B cell (primary cell): ENCODE results near the gene TTLL10. TPM values are rescaled to one million over a fixed set of nuclear protein-coding genes. Genes with fewer than 3 reads are reported as not detected.
A peak's percentile ranks its signal among the peaks of the same experiment; 100 is the strongest.

Source experiments
- ATAC-seq: fragments of 200-7000 bp; cut with Tn5 transposase; one replicate; pipeline ENCODE4 v1.10.0; 2021; ENCODE audit warnings: low read depth, mild to moderate bottlenecking, moderate number of reproducible peaks, moderate library complexity
- CTCF ChIA-PET: fragments of 350-600 bp; sonication (Branson Sonifier 250); formaldehyde crosslinking; loops from one replicate; lab custom pipeline; 2021; ENCODE audit warnings: antibody characterized with exemption, inconsistent platforms; lab: Charles Lee
- POLR2A ChIA-PET: fragments of 350-600 bp; sonication (Branson Sonifier 250); formaldehyde crosslinking; loops from one replicate; lab custom pipeline; 2021; ENCODE audit warnings: antibody characterized with exemption; lab: Charles Lee
- DNase-seq: peaks from one replicate; pipeline ENCODE4 v3.0.0; 2013
- H2AFZ ChIP-seq: 2 replicates; pipeline ENCODE4 v1.6.1; 2012; ENCODE audit warnings: mild to moderate bottlenecking, low read depth, low read length; ENCODE audit not compliant: insufficient read depth, poor library complexity, severe bottlenecking
- H3K27ac ChIP-seq, 2 donors: 1 replicate in 1 of 2; 2 replicates in 1 of 2; pipeline ENCODE4 v1.5.1; 2012 to 2013; ENCODE audit warnings: low read length in 2 of 2, mild to moderate bottlenecking in 2 of 2, moderate library complexity in 1 of 2
- H3K27me3 ChIP-seq, 4 experiments: fragments of 200-600 bp in 1 of 4; sonication (generic) in 1 of 4; replicated peaks in 1 of 4; 1 replicate in 2 of 4; 2 replicates in 2 of 4; pipeline versions ENCODE4 v1.6.1 to v1.7.0; 2013 to 2016; ENCODE audit warnings: low read length in 3 of 4, mild to moderate bottlenecking in 2 of 4, mixed read lengths in 1 of 4, moderate library complexity in 1 of 4; ENCODE audit not compliant: insufficient read depth in 4 of 4, control insufficient read depth in 3 of 4; ENCODE audit errors: control extremely low read depth in 1 of 4
- H3K36me3 ChIP-seq, 2 experiments: replicated peaks in 1 of 2; 1 replicate in 1 of 2; 2 replicates in 1 of 2; pipeline versions ENCODE4 v1.6.1 to v1.7.1; 2013; ENCODE audit warnings: low read length in 1 of 2; ENCODE audit not compliant: insufficient read depth in 2 of 2, control insufficient read depth in 1 of 2; ENCODE audit errors: control extremely low read depth in 1 of 2, extremely low read depth in 1 of 2
- H3K4me1 ChIP-seq, 2 donors: fragments of 200-600 bp in 1 of 2; sonication (generic) in 1 of 2; 1 replicate in 1 of 2; 2 replicates in 1 of 2; pipeline versions ENCODE4 v1.5.1 to v1.6.1; 2013 to 2017; ENCODE audit warnings: low read length in 2 of 2; ENCODE audit not compliant: control insufficient read depth in 2 of 2, insufficient read depth in 2 of 2
- H3K4me2 ChIP-seq: replicated peaks from 2 replicates; pipeline ENCODE3; 2012; ENCODE audit warnings: mild to moderate bottlenecking, low read depth, low read length; ENCODE audit not compliant: poor library complexity, severe bottlenecking
- H3K4me3 ChIP-seq, 5 experiments: fragments of 200-600 bp in 1 of 5; sonication (generic) in 1 of 5; 1 replicate in 3 of 5; 2 replicates in 2 of 5; pipeline versions ENCODE4 v1.5.1 to v1.7.0; 2011 to 2016; ENCODE audit warnings: low read length in 4 of 5, mild to moderate bottlenecking in 4 of 5, low read depth in 2 of 5, control low read depth in 1 of 5, moderate library complexity in 1 of 5; ENCODE audit not compliant: insufficient read depth in 1 of 5; ENCODE audit errors: control extremely low read depth in 1 of 5, extremely low read depth in 1 of 5
- H3K79me2 ChIP-seq: fragments of 200-600 bp; sonication (generic); one replicate; pipeline ENCODE4 v1.6.0; 2016; ENCODE audit warnings: low read length; ENCODE audit not compliant: control insufficient read depth, insufficient read depth
- H3K9ac ChIP-seq: fragments of 200-600 bp; sonication (generic); 2 replicates; pipeline ENCODE4 v1.6.1; 2017; ENCODE audit warnings: mild to moderate bottlenecking, low read length, moderate library complexity
- H3K9me3 ChIP-seq, 3 donors: one replicate each; pipeline versions ENCODE4 v1.6.1 to v1.7.1; 2013; ENCODE audit warnings: low read length in 2 of 3; ENCODE audit not compliant: control insufficient read depth in 2 of 3, insufficient read depth in 1 of 3; ENCODE audit errors: control extremely low read depth in 1 of 3
- H4K20me1 ChIP-seq: 2 replicates; pipeline ENCODE4 v1.6.0; 2012; ENCODE audit warnings: mild to moderate bottlenecking, low read length; ENCODE audit not compliant: insufficient read depth, control insufficient read depth, poor library complexity, severe bottlenecking
- H3K27ac Mint-ChIP-seq: one replicate; pipeline ENCODE4 v1.8.0; 2021; ENCODE audit warnings: mixed read lengths
- H3K27me3 Mint-ChIP-seq: one replicate; pipeline ENCODE4 v1.8.0; 2021; ENCODE audit warnings: mixed read lengths
- H3K4me1 Mint-ChIP-seq: one replicate; pipeline ENCODE4 v1.8.0; 2021; ENCODE audit warnings: mixed read lengths
- H3K4me3 Mint-ChIP-seq: one replicate; pipeline ENCODE4 v1.8.0; 2021; ENCODE audit warnings: mixed read lengths
- H3K9me3 Mint-ChIP-seq: one replicate; pipeline ENCODE4 v1.8.0; 2022; ENCODE audit warnings: mixed read lengths; ENCODE audit not compliant: insufficient read depth
- CTCF ChIP-seq: fragments of 200-600 bp; IDR thresholded peaks from one replicate; pipeline ENCODE4 v1.8.0; 2022; ENCODE audit warnings: antibody characterized with exemption, mild to moderate bottlenecking
- EZH2 ChIP-seq: IDR thresholded peaks from 2 replicates; pipeline ENCODE4 v1.6.1; 2012; ENCODE audit warnings: borderline replicate concordance, low read depth, mild to moderate bottlenecking, moderate library complexity, low read length; ENCODE audit not compliant: insufficient read depth, poor library complexity, severe bottlenecking
- WGBS: methylation state at CpG from one replicate; pipeline ENCODE4 v1.1.5; 2013; ENCODE audit warnings: missing lambda C conversion rate; ENCODE audit not compliant: insufficient coverage; 5-methylcytosine and 5-hydroxymethylcytosine counted together
- intact Hi-C: fragments of 100-400 bp; cut with micrococcal nuclease; formaldehyde crosslinking; loops from one replicate; pipeline ENCODE4 v1.10.0; 2022
- polyA plus RNA-seq: library from polyadenylated mRNA; depleted of rRNA; stranded (reverse); fragments of >200 nt; gene quantifications from 2 replicates; pipeline ENCODE4 v1.2.3, GENCODE V29; 2012
- total RNA-seq, 2 donors: library from RNA; stranded (reverse); fragments of 120-200 nt in 1 of 2; gene quantifications; 1 replicate in 1 of 2; 2 replicates in 1 of 2; pipeline versions ENCODE4 v1.2.3 to v1.2.4, GENCODE V29; 2013 to 2022

Gene TTLL10
- total and polyA plus RNA-seq, 2 donors (not counting 1 experiment from before 2014, with no cell fraction given): 0.37 to 0.45 TPM

- Mint-ChIP-seq H3K27me3 (no peaks in the 10 kb centered on the region), H3K9me3 (no peaks in the 10 kb centered on the region), H3K4me3 (peak overlapping the region; percentile 29), H3K4me1 (peaks cover 24% of the 10 kb centered on the region), H3K27ac (no peak overlapping the region)
- Histone ChIP-seq H2AFZ (no peak overlapping the region), H4K20me1 (peaks cover 22% of the 10 kb centered on the region), H3K4me3 (no peak overlapping the region), H3K36me3 (peaks cover 0 to 8% of the 10 kb centered on the region in 2 experiments), H3K79me2 (peaks cover 16% of the 10 kb centered on the region), H3K27me3 (peaks cover 0 to 36% (median 8%) of the 10 kb centered on the region in 4 experiments), H3K9me3 (peaks cover 0 to 5% (median 0%) of the 10 kb centered on the region in 3 donors), H3K4me2 (peak overlapping the region; percentile 58), H3K9ac (no peak overlapping the region), H3K27ac (no peak overlapping the region), H3K4me1 (peaks cover 19% of the 10 kb centered on the region in 2 donors)
- POLR2A ChIA-PET: interaction anchor here (1.6 kb wide), 1 partner anchor 116 kb away, joined by 3 read pairs; no protein-coding TSS in a partner anchor
- 48% methylated on average over 48 of the region's 48 CpGs for WGBS
- CTCF ChIA-PET: interaction anchor here (1.1 to 2.8 kb wide), 2 partner anchors 12 to 116 kb away, joined by 3 to 19 read pairs; no protein-coding TSS in a partner anchor
- ATAC-seq (peak; percentile 55), DNase-seq (peak; percentile 58)
- TF ChIP-seq EZH2 (no peak), CTCF (no peak)
- intact Hi-C loops: loop anchor here (10.0 kb wide), 1 partner anchor 203 kb away; no protein-coding TSS in a partner anchor
These were observed 64.4 kb downstream of the TTLL10 start for GRCh38 chr1:1237874-1238701.
